Sigmoid colon (tissue), 7 donors: ENCODE data around the gene METTL8. TPM values are rescaled to one million over a fixed set of nuclear protein-coding genes. Genes with fewer than 3 reads are reported as not detected.
"Not testable (repeated sequence)": the region's sequence is repeated elsewhere in the genome, so short reads cannot be mapped to it uniquely, and the experiment has no call there.

Experiments
- DNase-seq: peaks from one replicate; pipeline ENCODE4 v3.0.0-alpha.2; 2019
- H3K27ac ChIP-seq, 4 donors: fragments of 200-600 bp; sonication (generic); one replicate each; pipeline ENCODE4 v1.5.1; 2016 to 2019; ENCODE audit warnings: mild to moderate bottlenecking in 1 of 4
- H3K27me3 ChIP-seq, 3 donors: fragments of 200-600 bp; sonication (generic); one replicate each; pipeline ENCODE4 v1.5.1; 2019; ENCODE audit warnings: mild to moderate bottlenecking in 1 of 3
- H3K36me3 ChIP-seq, 4 donors: fragments of 200-600 bp; sonication (generic); one replicate each; pipeline ENCODE4 v1.5.1; 2016 to 2019
- H3K4me1 ChIP-seq, 4 donors: fragments of 200-600 bp; sonication (generic); one replicate each; pipeline ENCODE4 v1.5.1; 2017 to 2019
- H3K4me3 ChIP-seq, 4 donors: fragments of 200-600 bp; sonication (generic); one replicate each; pipeline ENCODE4 v1.5.1; 2017 to 2019; ENCODE audit warnings: mild to moderate bottlenecking in 2 of 4, moderate library complexity in 1 of 4
- H3K9me3 ChIP-seq, 4 donors: fragments of 200-600 bp in 3 of 4; sonication (generic) in 3 of 4; one replicate each; pipeline versions ENCODE4 v1.5.1 to v1.6.1; 2013 to 2019
- EP300 ChIP-seq, 4 donors: sonication (generic); formaldehyde crosslinking; IDR thresholded peaks; one replicate each; pipeline ENCODE4 v1.6.1; 2017; ENCODE audit warnings: antibody characterized with exemption in 4 of 4
- POLR2A ChIP-seq, 2 donors: fragments of 450-650 bp; IDR thresholded peaks; one replicate each; pipeline ENCODE4 v1.6.1; 2016; ENCODE audit warnings: antibody characterized with exemption in 2 of 2, mild to moderate bottlenecking in 2 of 2, moderate library complexity in 2 of 2
- POLR2AphosphoS5 ChIP-seq, 4 donors: sonication (generic); formaldehyde crosslinking; IDR thresholded peaks; one replicate each; pipeline ENCODE4 v1.6.1; 2017; ENCODE audit warnings: antibody characterized with exemption in 4 of 4
- WGBS, 2 donors: extraction: QIAGEN DNeasy Blood & Tissue Kit; methylation state at CpG; one replicate each; pipeline ENCODE4 v1.1.7; 2013; 5-methylcytosine and 5-hydroxymethylcytosine counted together
- intact Hi-C: fragments of 100-400 bp; cut with DNase I; formaldehyde crosslinking; loops from one replicate; pipeline ENCODE4 v1.15.1; 2023
- polyA plus RNA-seq, 3 donors: library from polyadenylated mRNA; stranded (reverse); fragments of 200-250 nt; gene quantifications; one replicate each; pipeline ENCODE4 v1.2.3, GENCODE V29; 2013
- total RNA-seq, 4 donors: library from RNA; depleted of rRNA; stranded (reverse); fragments of >200 nt; gene quantifications; one replicate each; pipeline ENCODE4 v1.1.0, GENCODE V29; 2016
- TF ChIP-seq, protein P1 (sequence below), 4 experiments: fragments of 450-650 bp in 3 of 4; fragments of 200-600 bp in 1 of 4; IDR thresholded peaks; one replicate each; pipeline ENCODE4 v1.5.1; 2016 to 2019; ENCODE audit warnings: antibody characterized with exemption in 4 of 4, mild to moderate bottlenecking in 3 of 4, moderate library complexity in 2 of 4
- donor health status: healthy with polysubstance abuse.
- donor health status: Bipolar disorder and iron deficiency.
- donor health status: healthy.

The METTL8 gene
- total and polyA plus RNA-seq, 7 donors: 3.0 to 42.7 (median 30.1) TPM

DNA sequence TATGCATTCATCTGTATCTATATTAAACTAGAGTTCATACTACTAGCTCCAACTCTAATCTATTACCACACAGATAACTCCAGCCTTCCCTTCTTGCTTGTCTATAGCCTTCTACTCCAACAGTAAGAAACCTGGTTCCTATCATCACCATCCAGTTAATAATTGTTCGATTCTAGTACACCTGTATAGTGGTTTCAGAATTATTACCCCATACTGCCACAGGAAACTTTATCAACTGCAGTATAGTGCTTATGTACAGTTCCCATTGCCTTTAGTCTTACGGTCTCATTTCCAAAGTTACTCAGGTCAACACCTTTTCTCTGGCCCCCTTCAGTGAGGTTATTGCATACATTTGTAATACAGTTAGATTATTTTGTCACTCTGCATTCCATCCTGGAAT lies 14.5 kb downstream of the METTL8 start:
- DNase-seq: no peak
- 40 to 75% methylated on average over 2 of the region's 2 CpGs for WGBS, 2 donors
- Histone ChIP-seq H3K36me3 (no peaks in the 10 kb centered on the region), H3K9me3 (peaks cover 0 to 2% (median 0%) of the 10 kb centered on the region in 4 donors), H3K27me3 (no peaks in the 10 kb centered on the region), H3K4me3 (no peak overlapping the region), H3K27ac (no peak overlapping the region), H3K4me1 (peaks cover 0 to 6% (median 5%) of the 10 kb centered on the region in 4 donors)
- TF ChIP-seq POLR2AphosphoS5 (IDR thresholded peaks at IDR 0.05) (no peak), EP300 (IDR thresholded peaks at IDR 0.05) (no peak), POLR2A (IDR thresholded peaks at IDR 0.05) (no peak)
- TF ChIP-seq, protein P1, sequence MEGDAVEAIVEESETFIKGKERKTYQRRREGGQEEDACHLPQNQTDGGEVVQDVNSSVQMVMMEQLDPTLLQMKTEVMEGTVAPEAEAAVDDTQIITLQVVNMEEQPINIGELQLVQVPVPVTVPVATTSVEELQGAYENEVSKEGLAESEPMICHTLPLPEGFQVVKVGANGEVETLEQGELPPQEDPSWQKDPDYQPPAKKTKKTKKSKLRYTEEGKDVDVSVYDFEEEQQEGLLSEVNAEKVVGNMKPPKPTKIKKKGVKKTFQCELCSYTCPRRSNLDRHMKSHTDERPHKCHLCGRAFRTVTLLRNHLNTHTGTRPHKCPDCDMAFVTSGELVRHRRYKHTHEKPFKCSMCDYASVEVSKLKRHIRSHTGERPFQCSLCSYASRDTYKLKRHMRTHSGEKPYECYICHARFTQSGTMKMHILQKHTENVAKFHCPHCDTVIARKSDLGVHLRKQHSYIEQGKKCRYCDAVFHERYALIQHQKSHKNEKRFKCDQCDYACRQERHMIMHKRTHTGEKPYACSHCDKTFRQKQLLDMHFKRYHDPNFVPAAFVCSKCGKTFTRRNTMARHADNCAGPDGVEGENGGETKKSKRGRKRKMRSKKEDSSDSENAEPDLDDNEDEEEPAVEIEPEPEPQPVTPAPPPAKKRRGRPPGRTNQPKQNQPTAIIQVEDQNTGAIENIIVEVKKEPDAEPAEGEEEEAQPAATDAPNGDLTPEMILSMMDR (IDR thresholded peaks at IDR 0.05): no peak
- intact Hi-C loops: loop anchor here (5.0 kb wide), 1 partner anchor 147 kb away; no protein-coding TSS in a partner anchor

DNA sequence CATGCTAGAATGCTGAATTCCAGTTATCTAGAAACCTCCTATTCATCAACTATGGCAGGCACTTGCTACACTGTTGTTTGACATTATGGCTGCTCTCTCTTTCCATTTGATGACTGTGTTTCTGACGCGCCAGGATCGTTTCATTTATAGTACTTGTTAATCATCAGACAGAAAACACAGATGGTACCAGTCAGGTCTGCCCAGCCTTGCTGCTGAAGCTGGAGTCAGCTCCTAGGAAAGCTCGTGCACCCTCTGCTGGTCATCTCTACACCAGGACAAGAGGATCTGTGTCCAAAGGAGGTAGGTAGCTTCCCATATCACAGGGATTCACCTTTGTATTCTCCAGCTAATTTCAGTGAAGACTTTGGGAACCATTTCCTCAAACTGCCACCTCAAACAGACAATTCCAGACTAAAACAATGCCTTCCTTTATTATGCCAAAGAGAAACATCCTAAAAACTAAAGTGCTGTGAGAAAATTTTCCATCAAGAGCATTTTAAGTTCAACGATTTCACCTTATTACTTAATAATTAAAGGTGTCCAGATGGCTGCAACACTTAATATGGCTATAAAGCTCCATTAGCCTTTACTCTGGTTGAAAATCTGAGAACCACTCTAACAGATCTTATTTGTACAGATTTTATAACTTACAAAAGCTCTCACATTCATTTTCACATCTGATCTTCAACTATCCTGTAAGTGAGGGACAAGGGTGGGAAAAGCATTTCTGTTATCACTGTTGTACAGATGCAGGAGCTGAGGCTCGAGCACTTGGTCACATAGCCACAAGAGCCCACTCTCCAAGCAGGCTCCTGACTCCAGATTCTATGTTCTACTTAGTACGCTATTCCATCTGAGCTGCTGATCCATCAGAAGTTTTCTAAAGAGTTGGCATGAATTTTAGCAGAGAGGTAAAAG lies 17.5 kb downstream of the METTL8 start:
- Histone ChIP-seq H3K27ac (peak overlapping the region; percentile 62 to 77 (median 66)), H3K4me3 (no peak overlapping the region), H3K9me3 (no peaks in the 10 kb centered on the region), H3K4me1 (peaks cover 0 to 29% (median 13%) of the 10 kb centered on the region in 4 donors), H3K36me3 (no peaks in the 10 kb centered on the region), H3K27me3 (no peaks in the 10 kb centered on the region)
- 29 to 37% methylated on average over 7 of the region's 7 CpGs for WGBS, 2 donors
- TF ChIP-seq, protein P1 (IDR thresholded peaks at IDR 0.05): peak; percentile 76 to 81 (median 78)
- TF ChIP-seq POLR2AphosphoS5 (IDR thresholded peaks at IDR 0.05) (peak in 3 of 4 donors; percentile 40 to 73 (median 67)), EP300 (IDR thresholded peaks at IDR 0.05) (no peak)
- intact Hi-C loops: loop anchor here (1.0 to 5.0 kb wide), 3 partner anchors 144 to 443 kb away; partner anchors contain the start of gene TLK1
- DNase-seq: peak; percentile 94

DNA sequence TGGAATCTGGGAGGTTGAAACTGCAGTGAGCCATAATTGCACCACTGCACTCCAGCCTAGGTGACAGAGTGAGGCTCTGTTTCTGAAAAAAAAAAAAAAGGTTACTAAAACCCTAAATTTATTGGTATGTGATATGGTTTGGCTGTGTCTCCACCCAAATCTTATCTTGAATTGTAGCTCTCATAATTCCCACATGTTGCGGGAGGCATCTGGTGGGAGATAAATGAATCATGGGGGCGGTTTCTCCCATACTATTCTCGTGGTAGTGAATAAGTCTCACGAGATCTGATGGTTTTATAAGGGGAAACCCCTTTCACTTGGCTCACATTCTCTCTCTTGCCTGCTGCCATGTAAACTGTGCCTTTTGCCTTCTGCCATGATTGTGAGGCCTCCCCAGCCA lies 19.1 kb downstream of the METTL8 start:
- H3K4me3 ChIP-seq, H3K9me3 ChIP-seq, DNase-seq, H3K27me3 ChIP-seq, H3K36me3 ChIP-seq: not testable (repeated sequence)
- H3K27ac ChIP-seq: peak overlapping the region in 2 of 4 donors; percentile 62 to 77
- 71 to 74% methylated on average over 4 of the region's 4 CpGs for WGBS, 2 donors
- intact Hi-C loops: loop anchor here (5.0 kb wide), 1 partner anchor 142 kb away; no protein-coding TSS in a partner anchor
- H3K4me1 ChIP-seq: peaks cover 0 to 45% (median 24%) of the 10 kb centered on the region in 4 donors

DNA sequence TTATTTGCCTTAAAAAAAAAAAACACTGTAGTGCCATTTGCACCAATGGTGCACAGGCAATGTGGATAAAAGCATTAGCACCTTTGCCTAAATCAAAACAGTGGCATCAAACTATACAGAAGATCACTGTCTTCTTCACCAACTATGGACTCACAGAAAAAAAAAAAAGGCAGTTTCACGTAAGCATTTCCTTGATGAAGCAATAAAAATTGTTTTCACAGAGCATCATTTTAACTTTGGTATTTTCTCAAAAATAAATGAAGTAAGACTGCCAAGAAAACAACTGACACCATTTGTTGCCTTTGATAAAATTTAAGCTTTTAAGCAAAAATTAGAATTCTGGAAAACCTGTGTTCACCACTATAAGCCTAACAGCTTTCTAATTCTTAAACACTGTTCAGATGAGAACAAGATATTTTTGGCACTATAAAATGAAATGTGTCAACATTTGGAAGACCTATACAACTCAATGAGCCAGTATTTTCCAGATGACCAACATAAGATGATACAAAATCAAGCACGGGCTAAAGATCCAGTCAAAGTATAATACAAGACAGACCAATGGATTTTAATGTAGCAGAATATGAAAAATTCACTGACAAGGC lies 21.1 kb downstream of the METTL8 start:
- peak overlapping the region in 2 of 4 donors; percentile 1 to 35 for H3K27ac ChIP-seq
- WGBS, 2 donors: 78 to 80% methylated on average over 2 of the region's 2 CpGs

More for the DNA sequence above, 21.1 kb downstream of the METTL8 start:
- Histone ChIP-seq H3K27me3 (no peaks in the 10 kb centered on the region), H3K4me3 (no peak overlapping the region), H3K9me3 (no peaks in the 10 kb centered on the region), H3K36me3 (no peaks in the 10 kb centered on the region), H3K4me1 (peaks cover 0 to 47% (median 25%) of the 10 kb centered on the region in 4 donors)
- intact Hi-C loops: no loop called here
- TF ChIP-seq, protein P1 (IDR thresholded peaks at IDR 0.05): no peak
- TF ChIP-seq POLR2AphosphoS5 (IDR thresholded peaks at IDR 0.05): no peak
- no peak for TF ChIP-seq POLR2A (IDR thresholded peaks at IDR 0.05)
- TF ChIP-seq EP300 (IDR thresholded peaks at IDR 0.05): no peak
- no peak for DNase-seq
